HG02885 (cell line): Measurements from ENCODE around the gene PDE4B.
"Not testable (repeated sequence)": the region's sequence is repeated elsewhere in the genome, so short reads cannot be mapped to it uniquely, and the experiment has no call there.

ENCODE experiments used
- ATAC-seq: cut with Tn5 transposase; IDR thresholded peaks from one replicate; pipeline ENCODE4 v1.9.1; 2021; ENCODE audit warnings: mild to moderate bottlenecking; ENCODE audit not compliant: unreplicated experiment, poor library complexity

The PDE4B gene

GRCh38 chr1:65872301-65872700, 79.6 kb downstream of the PDE4B start:
- ATAC-seq: no peak

GRCh38 chr1:65878342-65878741, 85.6 kb downstream of the PDE4B start:
- not testable (repeated sequence) for ATAC-seq

- no peak for ATAC-seq
These were observed 87.9 kb downstream of the PDE4B start for GRCh38 chr1:65880611-65881010.

- ATAC-seq: no peak
These were observed 88.4 kb downstream of the PDE4B start for GRCh38 chr1:65881067-65881594.

- no peak for ATAC-seq
These were observed 89.4 kb downstream of the PDE4B start for GRCh38 chr1:65882076-65882475.

GRCh38 chr1:65889441-65889840, 96.7 kb downstream of the PDE4B start:
- no peak for ATAC-seq

- ATAC-seq: no peak
These were observed 97.6 kb downstream of the PDE4B start for GRCh38 chr1:65890201-65890843.

- ATAC-seq: peak; percentile 56
These were observed 102.3 kb downstream of the PDE4B start for GRCh38 chr1:65894738-65895605.

- ATAC-seq: no peak
These were observed 104.0 kb downstream of the PDE4B start for GRCh38 chr1:65896721-65897120.

GRCh38 chr1:65897485-65897884, 104.8 kb downstream of the PDE4B start:
- no peak for ATAC-seq

GRCh38 chr1:65904681-65905083, 112.0 kb downstream of the PDE4B start:
- ATAC-seq: no peak

GRCh38 chr1:65910432-65910831, 117.7 kb downstream of the PDE4B start:
- no peak for ATAC-seq

- ATAC-seq: no peak
These were observed 119.0 kb downstream of the PDE4B start for GRCh38 chr1:65911679-65912078.

- no peak for ATAC-seq
These were observed 125.9 kb downstream of the PDE4B start for GRCh38 chr1:65918564-65918963.

GRCh38 chr1:65921446-65921845, 128.8 kb downstream of the PDE4B start:
- ATAC-seq: no peak

GRCh38 chr1:65924471-65924870, 131.8 kb downstream of the PDE4B start:
- ATAC-seq: no peak

- ATAC-seq: no peak
These were observed 145.8 kb downstream of the PDE4B start for GRCh38 chr1:65938506-65938905.

GRCh38 chr1:65939191-65939590, 146.5 kb downstream of the PDE4B start:
- no peak for ATAC-seq

GRCh38 chr1:65939636-65940035, 146.9 kb downstream of the PDE4B start:
- no peak for ATAC-seq

GRCh38 chr1:65940126-65940525, 147.4 kb downstream of the PDE4B start:
- no peak for ATAC-seq

- no peak for ATAC-seq
These were observed 149.8 kb downstream of the PDE4B start for GRCh38 chr1:65942476-65942875.
